Activated CD8-positive, alpha-beta memory T cell treated with anti-CD3 and anti-CD28 coated beads for 48 hours (primary cell): Measurements from ENCODE around the gene CDHR1.

Experiments used
- DNase-seq, 3 experiments: peaks; one replicate each; pipeline ENCODE4 v3.0.0-alpha.2; 2020; ENCODE audit warnings: low read depth in 2 of 3, low spot score in 2 of 3

CDHR1 gene

GRCh38 chr10:84198206-84198915, 4.0 kb downstream of the CDHR1 start:
- DNase-seq: no peak

- no peak for DNase-seq
These were observed 6.4 kb downstream of the CDHR1 start for GRCh38 chr10:84200537-84201243.

- no peak for DNase-seq
These were observed 6.9 kb downstream of the CDHR1 start for GRCh38 chr10:84201244-84201606.

GRCh38 chr10:84201682-84202081, 7.3 kb downstream of the CDHR1 start:
- no peak for DNase-seq

GRCh38 chr10:84202349-84202748, 8.0 kb downstream of the CDHR1 start:
- DNase-seq: no peak

- no peak for DNase-seq
These were observed 9.8 kb downstream of the CDHR1 start for GRCh38 chr10:84204122-84204521.

- DNase-seq: no peak
These were observed 10.3 kb downstream of the CDHR1 start for GRCh38 chr10:84204610-84205009.

- peak; percentile 23 to 54 (median 40) for DNase-seq
These were observed 10.9 kb downstream of the CDHR1 start for GRCh38 chr10:84205049-84205852.

- no peak for DNase-seq
These were observed 11.7 kb downstream of the CDHR1 start for GRCh38 chr10:84205853-84206525.

GRCh38 chr10:84208023-84208422, 13.7 kb downstream of the CDHR1 start:
- no peak for DNase-seq

GRCh38 chr10:84211566-84211965, 17.2 kb downstream of the CDHR1 start:
- DNase-seq: no peak

GRCh38 chr10:84212014-84212413, 17.7 kb downstream of the CDHR1 start:
- no peak for DNase-seq

GRCh38 chr10:84213076-84213475, 18.7 kb downstream of the CDHR1 start:
- no peak for DNase-seq

- DNase-seq: no peak
These were observed 19.8 kb downstream of the CDHR1 start for GRCh38 chr10:84214046-84214572.

GRCh38 chr10:84214612-84215235, 20.4 kb downstream of the CDHR1 start:
- DNase-seq: peak in 1 of 3 experiments; percentile 20

- no peak for DNase-seq
These were observed 22.5 kb downstream of the CDHR1 start for GRCh38 chr10:84216834-84217233.

- no peak for DNase-seq
These were observed 23.4 kb downstream of the CDHR1 start for GRCh38 chr10:84217746-84218145.

- DNase-seq: no peak
These were observed 27.6 kb downstream of the CDHR1 start for GRCh38 chr10:84221916-84222315.

- DNase-seq: no peak
These were observed 30.2 kb downstream of the CDHR1 start for GRCh38 chr10:84224411-84225028.
